ENCODE data around the gene XCL1. TPM values are rescaled to one million over a fixed set of nuclear protein-coding genes. Genes with fewer than 3 reads are reported as not detected.

Gene XCL1
- total and polyA plus RNA-seq, 10 of the 15 experiments (the other 5 are each of a cell fraction or from before 2014, with no cell fraction given), result 0.68 to 1,222 (median 12.2) TPM

DNA sequence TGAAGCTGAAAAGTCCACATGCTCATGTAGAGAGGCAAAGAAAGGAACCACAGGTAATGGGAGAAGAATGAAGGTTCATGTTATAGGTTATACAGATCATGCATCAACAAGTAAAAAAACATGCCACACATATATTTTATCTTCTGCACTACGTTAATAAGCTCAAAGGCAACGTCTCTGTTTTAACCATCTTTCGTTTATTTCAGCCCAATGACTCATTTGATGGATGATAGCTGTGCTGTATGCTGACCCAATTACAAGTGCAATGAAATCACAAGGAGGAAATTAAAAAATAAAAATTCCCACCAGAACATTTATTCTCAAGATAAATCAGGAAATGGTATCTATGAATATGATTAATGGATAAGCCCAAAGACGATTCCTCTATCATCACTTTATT lies 24.6 kb downstream of the XCL1 start (continued):
- TF ChIP-seq, protein P1, sequence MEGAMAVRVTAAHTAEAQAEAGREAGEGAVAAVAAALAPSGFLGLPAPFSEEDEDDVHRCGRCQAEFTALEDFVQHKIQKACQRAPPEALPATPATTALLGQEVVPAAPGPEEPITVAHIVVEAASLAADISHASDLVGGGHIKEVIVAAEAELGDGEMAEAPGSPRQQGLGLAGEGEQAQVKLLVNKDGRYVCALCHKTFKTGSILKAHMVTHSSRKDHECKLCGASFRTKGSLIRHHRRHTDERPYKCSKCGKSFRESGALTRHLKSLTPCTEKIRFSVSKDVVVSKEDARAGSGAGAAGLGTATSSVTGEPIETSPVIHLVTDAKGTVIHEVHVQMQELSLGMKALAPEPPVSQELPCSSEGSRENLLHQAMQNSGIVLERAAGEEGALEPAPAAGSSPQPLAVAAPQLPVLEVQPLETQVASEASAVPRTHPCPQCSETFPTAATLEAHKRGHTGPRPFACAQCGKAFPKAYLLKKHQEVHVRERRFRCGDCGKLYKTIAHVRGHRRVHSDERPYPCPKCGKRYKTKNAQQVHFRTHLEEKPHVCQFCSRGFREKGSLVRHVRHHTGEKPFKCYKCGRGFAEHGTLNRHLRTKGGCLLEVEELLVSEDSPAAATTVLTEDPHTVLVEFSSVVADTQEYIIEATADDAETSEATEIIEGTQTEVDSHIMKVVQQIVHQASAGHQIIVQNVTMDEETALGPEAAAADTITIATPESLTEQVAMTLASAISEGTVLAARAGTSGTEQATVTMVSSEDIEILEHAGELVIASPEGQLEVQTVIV (IDR thresholded peaks at IDR 0.05; ENCODE audit: borderline replicate concordance, partially characterized antibody), result no peak
- TF ChIP-seq HCFC1 (IDR thresholded peaks at IDR 0.05; ENCODE audit: low read length), result no peak
- TF ChIP-seq HDAC6 (IDR thresholded peaks at IDR 0.05; ENCODE audit: unreplicated experiment), result no peak

DNA sequence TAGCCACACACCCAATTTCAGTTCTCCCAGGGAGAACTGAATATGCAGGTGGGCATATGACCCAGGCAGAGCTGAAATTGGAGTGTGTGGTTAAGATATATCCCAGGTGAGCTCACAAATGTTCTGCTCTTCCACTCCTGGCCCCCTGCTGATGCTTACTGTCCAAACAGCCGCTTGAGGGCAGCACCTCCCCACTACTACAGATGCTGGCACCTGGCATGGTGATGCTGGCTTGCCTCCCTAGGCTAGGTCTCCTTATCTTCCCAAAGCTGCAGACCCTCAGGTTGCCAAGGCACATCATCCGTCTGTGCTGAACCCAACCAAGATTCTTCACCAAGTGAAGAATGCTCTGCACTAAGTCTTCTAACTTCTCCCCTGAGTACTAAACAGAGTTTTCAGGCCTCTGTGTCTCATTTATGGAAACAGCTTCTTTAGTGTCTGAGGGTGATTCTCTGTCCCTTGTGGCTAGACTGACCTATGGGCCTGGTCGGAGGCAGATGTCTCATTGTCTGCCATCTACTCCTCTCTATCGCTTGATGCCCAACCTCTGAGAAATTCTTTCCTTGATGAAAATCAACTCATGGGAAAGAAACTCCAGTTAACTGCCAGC lies 27.2 kb downstream of the XCL1 start:
- ATAC-seq (peak; percentile 99), DNase-seq (ENCODE audit: low read depth, low spot score) (peak; percentile 7), FAIRE-seq (peak; percentile 74)
- Histone ChIP-seq H3K9me3 (replicated peaks; ENCODE audit: control insufficient read depth, insufficient read depth, low read length) (no peaks in the 10 kb centered on the region), H2AFZ (ENCODE audit: control insufficient read depth, low read depth, low read length) (no peak overlapping the region), H3K4me2 (ENCODE audit: control insufficient read depth, insufficient read depth) (no peak overlapping the region), H4K20me1 (ENCODE audit: control insufficient read depth, insufficient read depth) (no peaks in the 10 kb centered on the region), H3K27ac (ENCODE audit: control insufficient read depth, insufficient read depth) (no peak overlapping the region), H3K4me1 (ENCODE audit: control insufficient read depth, insufficient read depth, low read length) (no peaks in the 10 kb centered on the region), H3K4me3 (no peak overlapping the region), H3K36me3 (ENCODE audit: control insufficient read depth in 2 of 2, insufficient read depth in 2 of 2, low read length in 1 of 2) (no peaks in the 10 kb centered on the region), H3K27me3 (replicated peaks in 1 of 2; ENCODE audit: control insufficient read depth in 2 of 2, insufficient read depth in 2 of 2, low read length in 1 of 2) (no peaks in the 10 kb centered on the region; a peak in 1 of 4 replicates), H3K79me2 (ENCODE audit: control insufficient read depth, insufficient read depth, low read length) (no peaks in the 10 kb centered on the region), H3K9ac (ENCODE audit: control insufficient read depth, insufficient read depth, low read length) (no peak overlapping the region)
- no TSS peak for BruUV-seq (replicated peaks)
- intact Hi-C loops (cut with micrococcal nuclease; ENCODE audit: unreplicated experiment), result loop anchor here (1.0 to 10.0 kb wide), 7 partner anchors 505 to 1111 kb away; partner anchors contain the start of gene SELL
- ChIA-PET RAD21 (ENCODE audit: unreplicated experiment) (interaction anchor here (0.6 to 9.7 kb wide), 67 partner anchors 9 to 1988 kb away, joined by 3 to 179 read pairs (median 4); partner anchors contain the start of gene BLZF1), POLR2A (interaction anchor here (1.0 kb wide), 1 partner anchor 747 kb away, joined by 3 read pairs; no protein-coding TSS in a partner anchor), CTCF (interaction anchor here (0.6 to 12.1 kb wide), 105 partner anchors 8 to 1108 kb away, joined by 3 to 240 read pairs (median 4); partner anchors contain the start of genes BLZF1 and NME7), SMC1A (ENCODE audit: uncharacterized antibody, unreplicated experiment) (interaction anchor here (0.6 to 13.3 kb wide), 79 partner anchors 11 to 1207 kb away, joined by 3 to 314 read pairs (median 4); no protein-coding TSS in a partner anchor)
- in situ Hi-C loops (cut with MboI), result loop anchor here (5.0 kb wide), 1 partner anchor 739 kb away; no protein-coding TSS in a partner anchor
- WGBS (ENCODE audit: insufficient coverage, insufficient replicate concordance, low lambda C conversion rate, missing lambda C conversion rate), result 5% methylated on average over 4 of the region's 4 CpGs
- TF ChIP-seq, protein P2, sequence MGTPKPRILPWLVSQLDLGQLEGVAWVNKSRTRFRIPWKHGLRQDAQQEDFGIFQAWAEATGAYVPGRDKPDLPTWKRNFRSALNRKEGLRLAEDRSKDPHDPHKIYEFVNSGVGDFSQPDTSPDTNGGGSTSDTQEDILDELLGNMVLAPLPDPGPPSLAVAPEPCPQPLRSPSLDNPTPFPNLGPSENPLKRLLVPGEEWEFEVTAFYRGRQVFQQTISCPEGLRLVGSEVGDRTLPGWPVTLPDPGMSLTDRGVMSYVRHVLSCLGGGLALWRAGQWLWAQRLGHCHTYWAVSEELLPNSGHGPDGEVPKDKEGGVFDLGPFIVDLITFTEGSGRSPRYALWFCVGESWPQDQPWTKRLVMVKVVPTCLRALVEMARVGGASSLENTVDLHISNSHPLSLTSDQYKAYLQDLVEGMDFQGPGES (IDR thresholded peaks at IDR 0.05), result 0 out of 2 replicates have a peak, but pooled peaks have one; percentile 7
- no peak for TF ChIP-seq CBX3 (IDR thresholded peaks at IDR 0.05; ENCODE audit: borderline replicate concordance, low read depth)
- no peak for TF ChIP-seq SMARCA5 (IDR thresholded peaks at IDR 0.05)
- TF ChIP-seq CHD1 (IDR thresholded peaks at IDR 0.05; ENCODE audit: low read depth, low read length), result no peak
- TF ChIP-seq, protein P3, sequence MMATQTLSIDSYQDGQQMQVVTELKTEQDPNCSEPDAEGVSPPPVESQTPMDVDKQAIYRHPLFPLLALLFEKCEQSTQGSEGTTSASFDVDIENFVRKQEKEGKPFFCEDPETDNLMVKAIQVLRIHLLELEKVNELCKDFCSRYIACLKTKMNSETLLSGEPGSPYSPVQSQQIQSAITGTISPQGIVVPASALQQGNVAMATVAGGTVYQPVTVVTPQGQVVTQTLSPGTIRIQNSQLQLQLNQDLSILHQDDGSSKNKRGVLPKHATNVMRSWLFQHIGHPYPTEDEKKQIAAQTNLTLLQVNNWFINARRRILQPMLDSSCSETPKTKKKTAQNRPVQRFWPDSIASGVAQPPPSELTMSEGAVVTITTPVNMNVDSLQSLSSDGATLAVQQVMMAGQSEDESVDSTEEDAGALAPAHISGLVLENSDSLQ (IDR thresholded peaks at IDR 0.05), result no peak
- TF ChIP-seq NFIC (IDR thresholded peaks at IDR 0.05; ENCODE audit: low read depth, low read length), result no peak
- TF ChIP-seq POU2F2 (IDR thresholded peaks at IDR 0.05; ENCODE audit: borderline replicate concordance, low read depth, low read length), result 0 out of 3 replicates have a peak, but pooled peaks have one; percentile 34
- TF ChIP-seq RUNX3 (IDR thresholded peaks at IDR 0.05; ENCODE audit: low read length), result no peak
- no peak for TF ChIP-seq RFX5 (IDR thresholded peaks at IDR 0.05; ENCODE audit: low read depth, low read length)
- peak; percentile 94 for TF ChIP-seq SMC3 (IDR thresholded peaks at IDR 0.05; ENCODE audit: borderline replicate concordance, low read length)
- TF ChIP-seq, protein P4, sequence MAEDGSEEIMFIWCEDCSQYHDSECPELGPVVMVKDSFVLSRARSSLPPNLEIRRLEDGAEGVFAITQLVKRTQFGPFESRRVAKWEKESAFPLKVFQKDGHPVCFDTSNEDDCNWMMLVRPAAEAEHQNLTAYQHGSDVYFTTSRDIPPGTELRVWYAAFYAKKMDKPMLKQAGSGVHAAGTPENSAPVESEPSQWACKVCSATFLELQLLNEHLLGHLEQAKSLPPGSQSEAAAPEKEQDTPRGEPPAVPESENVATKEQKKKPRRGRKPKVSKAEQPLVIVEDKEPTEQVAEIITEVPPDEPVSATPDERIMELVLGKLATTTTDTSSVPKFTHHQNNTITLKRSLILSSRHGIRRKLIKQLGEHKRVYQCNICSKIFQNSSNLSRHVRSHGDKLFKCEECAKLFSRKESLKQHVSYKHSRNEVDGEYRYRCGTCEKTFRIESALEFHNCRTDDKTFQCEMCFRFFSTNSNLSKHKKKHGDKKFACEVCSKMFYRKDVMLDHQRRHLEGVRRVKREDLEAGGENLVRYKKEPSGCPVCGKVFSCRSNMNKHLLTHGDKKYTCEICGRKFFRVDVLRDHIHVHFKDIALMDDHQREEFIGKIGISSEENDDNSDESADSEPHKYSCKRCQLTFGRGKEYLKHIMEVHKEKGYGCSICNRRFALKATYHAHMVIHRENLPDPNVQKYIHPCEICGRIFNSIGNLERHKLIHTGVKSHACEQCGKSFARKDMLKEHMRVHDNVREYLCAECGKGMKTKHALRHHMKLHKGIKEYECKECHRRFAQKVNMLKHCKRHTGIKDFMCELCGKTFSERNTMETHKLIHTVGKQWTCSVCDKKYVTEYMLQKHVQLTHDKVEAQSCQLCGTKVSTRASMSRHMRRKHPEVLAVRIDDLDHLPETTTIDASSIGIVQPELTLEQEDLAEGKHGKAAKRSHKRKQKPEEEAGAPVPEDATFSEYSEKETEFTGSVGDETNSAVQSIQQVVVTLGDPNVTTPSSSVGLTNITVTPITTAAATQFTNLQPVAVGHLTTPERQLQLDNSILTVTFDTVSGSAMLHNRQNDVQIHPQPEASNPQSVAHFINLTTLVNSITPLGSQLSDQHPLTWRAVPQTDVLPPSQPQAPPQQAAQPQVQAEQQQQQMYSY (CRISPR knock-in tag; IDR thresholded peaks at IDR 0.05), result no peak
